HAP-1 (cell line): Measurements from ENCODE around the gene MYO1B.

Source experiments
- DNase-seq, 2 experiments: peaks; one replicate each; pipeline ENCODE4 v3.0.0-alpha.2; 2016 to 2020; ENCODE audit warnings: low spot score in 2 of 2
- H3K27me3 ChIP-seq: fragments of 250-450 bp; sonication (Bioruptor Pico); 2 replicates; pipeline ENCODE4 v1.5.1; 2020; ENCODE audit warnings: low read depth, mild to moderate bottlenecking, moderate library complexity
- H3K36me3 ChIP-seq: fragments of 250-450 bp; sonication (Bioruptor Pico); replicated peaks from 2 replicates; pipeline ENCODE4 v1.5.1; 2020; ENCODE audit warnings: mild to moderate bottlenecking
- H3K4me1 ChIP-seq: fragments of 250-450 bp; sonication (Bioruptor Pico); 2 replicates; pipeline ENCODE4 v1.5.1; 2020; ENCODE audit warnings: mild to moderate bottlenecking
- H3K4me3 ChIP-seq: fragments of 250-450 bp; sonication (Bioruptor Pico); 2 replicates; pipeline ENCODE4 v1.5.1; 2020; ENCODE audit warnings: mild to moderate bottlenecking, moderate library complexity
- H3K9me3 ChIP-seq: fragments of 250-450 bp; sonication (Bioruptor Pico); 2 replicates; pipeline ENCODE4 v1.5.1; 2020; ENCODE audit warnings: mild to moderate bottlenecking, moderate library complexity
- in situ Hi-C: fragments of 300-500 bp; cut with MboI; formaldehyde crosslinking; loops from 3 replicates; pipeline ENCODE4 v1.14.3; 2020; ENCODE audit warnings: low sequenced_read_pairs, inconsistent platforms, mixed read lengths

MYO1B gene

GRCh38 chr2:191318037-191318728 lies 73.0 kb downstream of the MYO1B start:
- in situ Hi-C loops = no loop called here
- no peaks in the 10 kb centered on the region for H3K36me3 ChIP-seq
- no peaks in the 10 kb centered on the region for H3K27me3 ChIP-seq
- H3K4me3 ChIP-seq = no peak overlapping the region
- no peaks in the 10 kb centered on the region for H3K9me3 ChIP-seq
- H3K4me1 ChIP-seq = peaks cover 15% of the 10 kb centered on the region
- DNase-seq = no peak

GRCh38 chr2:191318729-191319078 lies 73.5 kb downstream of the MYO1B start:
- H3K9me3 ChIP-seq = no peaks in the 10 kb centered on the region
- DNase-seq = peak; percentile 38 to 55
- peaks cover 15% of the 10 kb centered on the region for H3K4me1 ChIP-seq
- H3K27me3 ChIP-seq = no peaks in the 10 kb centered on the region
- no peaks in the 10 kb centered on the region for H3K36me3 ChIP-seq
- no peak overlapping the region for H3K4me3 ChIP-seq
- in situ Hi-C loops = no loop called here

- no peaks in the 10 kb centered on the region for H3K36me3 ChIP-seq
- no peaks in the 10 kb centered on the region for H3K27me3 ChIP-seq
- H3K4me3 ChIP-seq = no peak overlapping the region
- H3K4me1 ChIP-seq = peaks cover 15% of the 10 kb centered on the region
- H3K9me3 ChIP-seq = no peaks in the 10 kb centered on the region
- DNase-seq = no peak
- in situ Hi-C loops = no loop called here
Observed at GRCh38 chr2:191319186-191319585, 74.0 kb downstream of the MYO1B start.

GRCh38 chr2:191320881-191321280 lies 75.7 kb downstream of the MYO1B start:
- no peaks in the 10 kb centered on the region for H3K36me3 ChIP-seq
- H3K4me3 ChIP-seq = no peak overlapping the region
- no peak for DNase-seq
- peaks cover 15% of the 10 kb centered on the region for H3K4me1 ChIP-seq
- in situ Hi-C loops = no loop called here
- H3K27me3 ChIP-seq = no peaks in the 10 kb centered on the region
- H3K9me3 ChIP-seq = no peaks in the 10 kb centered on the region

- in situ Hi-C loops = no loop called here
- no peak for DNase-seq
- Histone ChIP-seq H3K36me3 (no peaks in the 10 kb centered on the region), H3K4me1 (peaks cover 15% of the 10 kb centered on the region), H3K27me3 (no peaks in the 10 kb centered on the region), H3K4me3 (no peak overlapping the region), H3K9me3 (no peaks in the 10 kb centered on the region)
Observed at GRCh38 chr2:191321861-191322662, 76.9 kb downstream of the MYO1B start.

GRCh38 chr2:191322828-191323506 lies 77.8 kb downstream of the MYO1B start:
- no peak for DNase-seq
- in situ Hi-C loops = no loop called here
- Histone ChIP-seq H3K27me3 (no peaks in the 10 kb centered on the region), H3K36me3 (no peaks in the 10 kb centered on the region), H3K4me1 (peaks cover 15% of the 10 kb centered on the region), H3K9me3 (no peaks in the 10 kb centered on the region), H3K4me3 (no peak overlapping the region)

- DNase-seq = no peak
- Histone ChIP-seq H3K9me3 (no peaks in the 10 kb centered on the region), H3K36me3 (no peaks in the 10 kb centered on the region), H3K27me3 (no peaks in the 10 kb centered on the region), H3K4me3 (no peak overlapping the region), H3K4me1 (peaks cover 15% of the 10 kb centered on the region)
- in situ Hi-C loops = no loop called here
Observed at GRCh38 chr2:191325651-191326365, 80.6 kb downstream of the MYO1B start.

GRCh38 chr2:191327484-191327883 lies 82.3 kb downstream of the MYO1B start:
- in situ Hi-C loops = no loop called here
- Histone ChIP-seq H3K4me3 (no peak overlapping the region), H3K4me1 (no peaks in the 10 kb centered on the region; the same call in 1 of the 2 replicates), H3K36me3 (0 out of 2 replicates have a peak, but pooled peaks cover 3% of the 10 kb centered on the region), H3K27me3 (no peaks in the 10 kb centered on the region), H3K9me3 (no peaks in the 10 kb centered on the region)
- DNase-seq = no peak

- in situ Hi-C loops = no loop called here
- Histone ChIP-seq H3K4me1 (no peaks in the 10 kb centered on the region), H3K4me3 (no peak overlapping the region), H3K27me3 (no peaks in the 10 kb centered on the region), H3K36me3 (0 out of 2 replicates have a peak, but pooled peaks cover 3% of the 10 kb centered on the region), H3K9me3 (no peaks in the 10 kb centered on the region)
- DNase-seq = no peak
Observed at GRCh38 chr2:191328150-191328809, 83.1 kb downstream of the MYO1B start.

- in situ Hi-C loops = no loop called here
- Histone ChIP-seq H3K4me3 (no peak overlapping the region), H3K36me3 (0 out of 2 replicates have a peak, but pooled peaks cover 3% of the 10 kb centered on the region), H3K9me3 (no peaks in the 10 kb centered on the region), H3K27me3 (no peaks in the 10 kb centered on the region), H3K4me1 (no peaks in the 10 kb centered on the region)
- no peak for DNase-seq
Observed at GRCh38 chr2:191329841-191330240, 84.6 kb downstream of the MYO1B start.

GRCh38 chr2:191333911-191334357 lies 88.7 kb downstream of the MYO1B start:
- DNase-seq = no peak
- Histone ChIP-seq H3K36me3 (0 out of 2 replicates have a peak, but pooled peaks cover 3% of the 10 kb centered on the region), H3K4me1 (no peaks in the 10 kb centered on the region), H3K4me3 (no peak overlapping the region), H3K27me3 (no peaks in the 10 kb centered on the region), H3K9me3 (no peaks in the 10 kb centered on the region)
- in situ Hi-C loops = no loop called here

- Histone ChIP-seq H3K9me3 (no peaks in the 10 kb centered on the region), H3K4me3 (no peak overlapping the region), H3K4me1 (no peaks in the 10 kb centered on the region), H3K27me3 (no peaks in the 10 kb centered on the region), H3K36me3 (0 out of 2 replicates have a peak, but pooled peaks cover 3% of the 10 kb centered on the region)
- DNase-seq = no peak
- in situ Hi-C loops = no loop called here
Observed at GRCh38 chr2:191335875-191336464, 90.8 kb downstream of the MYO1B start.

GRCh38 chr2:191341436-191341835 lies 96.2 kb downstream of the MYO1B start:
- no peaks in the 10 kb centered on the region for H3K9me3 ChIP-seq
- peaks cover 18% of the 10 kb centered on the region for H3K4me1 ChIP-seq
- no peak overlapping the region for H3K4me3 ChIP-seq
- DNase-seq = no peak
- in situ Hi-C loops = no loop called here
- H3K27me3 ChIP-seq = no peaks in the 10 kb centered on the region
- H3K36me3 ChIP-seq = no peaks in the 10 kb centered on the region
